HuH-7 (cell line): ENCODE measurements around the gene SPEF1.

Experiments used
- DNase-seq: peaks from one replicate; pipeline ENCODE4 v3.0.0; 2011; ENCODE audit warnings: low spot score

The SPEF1 gene

GRCh38 chr20:3748073-3748472, 33.2 kb downstream of the SPEF1 start:
- no peak for DNase-seq

- no peak for DNase-seq
Measured at GRCh38 chr20:3747471-3747870, 33.8 kb downstream of the SPEF1 start.

- no peak for DNase-seq
Measured at GRCh38 chr20:3745686-3746173, 35.5 kb downstream of the SPEF1 start.

- peak; percentile 96 for DNase-seq
Measured at GRCh38 chr20:3744806-3745685, 36.2 kb downstream of the SPEF1 start.

- DNase-seq: no peak
Measured at GRCh38 chr20:3744037-3744436, 37.2 kb downstream of the SPEF1 start.

DNA sequence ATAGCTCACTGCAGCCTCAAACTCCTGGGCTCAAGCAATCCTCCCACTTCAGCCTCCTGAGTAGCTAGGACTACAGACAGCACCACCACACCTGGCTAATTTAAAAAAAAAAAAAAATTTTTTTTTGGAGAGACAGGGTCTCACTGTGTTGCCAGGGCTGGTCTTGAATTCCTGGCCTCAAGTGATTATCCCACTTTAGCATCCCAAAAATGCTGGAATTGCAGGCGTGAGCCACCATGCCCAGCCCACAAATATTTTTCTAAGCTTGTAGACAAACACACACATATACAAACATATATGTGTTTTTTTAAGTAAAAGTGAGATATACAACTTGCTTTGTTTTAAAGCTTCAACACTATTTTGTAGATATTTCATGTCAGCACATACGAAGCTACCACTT, 38.0 kb downstream of the SPEF1 start:
- no peak for DNase-seq

- DNase-seq: no peak
Measured at GRCh38 chr20:3741836-3742458, 39.3 kb downstream of the SPEF1 start.

GRCh38 chr20:3740615-3741301, 40.5 kb downstream of the SPEF1 start:
- no peak for DNase-seq

DNA sequence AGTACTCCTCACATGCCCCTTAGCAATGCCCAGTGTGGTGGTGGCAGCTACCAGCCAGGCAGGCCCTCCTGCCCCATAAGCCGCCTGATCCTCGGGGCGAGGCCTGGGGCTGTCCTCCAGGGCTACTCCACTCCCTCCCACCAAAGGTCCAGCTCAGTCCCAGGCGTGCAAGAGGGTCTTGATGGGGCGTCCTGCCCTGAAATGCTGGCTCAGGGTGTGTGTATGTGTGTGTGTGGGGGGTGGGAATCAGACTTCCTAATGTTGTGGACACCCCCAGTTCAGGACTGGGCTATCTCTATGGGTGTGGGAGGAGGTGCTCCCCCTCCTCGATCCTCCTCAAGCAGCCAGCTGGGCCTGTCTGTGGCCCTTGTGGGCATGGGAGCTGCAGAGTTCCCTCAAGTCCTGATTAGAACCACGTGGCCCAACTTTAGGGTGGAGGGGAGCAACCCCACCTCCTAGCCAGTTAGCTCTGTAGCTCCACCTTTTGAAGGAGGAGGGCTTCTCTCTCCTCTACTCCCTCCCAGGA, 41.3 kb downstream of the SPEF1 start:
- no peak for DNase-seq

GRCh38 chr20:3739054-3739925, 42.0 kb downstream of the SPEF1 start:
- DNase-seq: no peak

DNA sequence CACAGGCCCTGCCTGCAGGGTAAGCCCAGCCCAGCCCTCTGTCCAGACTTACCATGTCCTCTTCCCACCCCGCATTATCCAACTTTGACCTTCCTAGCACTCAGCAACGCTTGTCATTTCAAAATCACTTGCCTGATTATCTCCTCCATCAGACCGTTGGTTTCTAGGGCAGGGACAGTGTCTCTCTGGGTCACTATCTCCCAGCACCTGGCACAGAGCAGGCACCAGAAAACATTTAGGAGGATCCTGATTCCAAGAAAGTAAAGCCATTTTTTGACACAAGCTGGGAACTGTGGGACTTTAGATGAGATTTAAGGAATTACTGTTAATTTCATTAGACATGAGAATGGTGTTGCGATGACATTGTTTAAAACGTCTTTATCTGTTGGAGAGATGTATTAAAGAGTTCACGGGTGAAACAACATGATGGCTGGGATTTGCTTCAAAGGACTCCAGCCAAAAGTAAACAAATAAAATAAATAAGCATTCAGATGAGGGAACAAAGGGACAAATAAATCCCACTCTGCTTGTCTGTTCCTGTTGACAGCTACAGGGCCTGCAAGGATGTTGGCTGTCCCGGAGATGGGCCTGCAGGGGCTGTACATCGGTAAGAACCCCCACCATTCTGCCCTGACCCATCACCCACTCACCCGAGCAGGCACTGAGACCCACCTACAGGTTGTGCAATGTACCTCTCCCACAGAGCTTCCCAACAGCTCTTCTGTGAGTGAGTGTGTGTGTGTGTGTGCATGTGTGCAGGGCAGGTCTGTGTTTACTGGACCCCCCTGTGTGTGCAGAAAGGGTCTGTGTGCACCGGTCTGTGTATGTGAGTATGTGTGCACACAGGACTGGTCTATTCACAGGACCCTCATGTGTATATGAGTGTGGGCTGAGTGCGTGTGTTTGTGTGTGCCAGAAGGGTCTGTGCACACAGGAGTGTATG, 42.9 kb downstream of the SPEF1 start:
- peak; percentile 73 for DNase-seq

DNA sequence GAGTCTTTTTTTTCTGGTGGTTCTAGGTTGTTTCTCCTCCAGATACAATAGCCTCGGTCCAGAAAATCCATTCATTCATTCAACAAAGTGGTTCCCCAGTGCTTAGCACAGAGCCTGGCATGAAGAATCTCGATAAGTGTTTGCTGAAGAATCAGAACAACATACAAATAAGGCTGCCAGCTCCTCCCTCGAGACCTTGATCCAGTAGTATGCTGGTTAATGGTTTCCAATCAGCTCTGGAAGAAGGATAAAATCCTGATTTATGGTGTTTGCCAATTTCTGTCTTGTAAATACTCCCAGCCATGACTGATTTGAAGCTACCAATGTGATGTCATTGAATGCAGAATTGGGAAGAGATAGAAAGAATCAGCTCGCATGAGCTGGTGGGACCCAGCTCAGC, 45.5 kb downstream of the SPEF1 start:
- no peak for DNase-seq

GRCh38 chr20:3734111-3734843, 47.0 kb downstream of the SPEF1 start:
- no peak for DNase-seq

DNA sequence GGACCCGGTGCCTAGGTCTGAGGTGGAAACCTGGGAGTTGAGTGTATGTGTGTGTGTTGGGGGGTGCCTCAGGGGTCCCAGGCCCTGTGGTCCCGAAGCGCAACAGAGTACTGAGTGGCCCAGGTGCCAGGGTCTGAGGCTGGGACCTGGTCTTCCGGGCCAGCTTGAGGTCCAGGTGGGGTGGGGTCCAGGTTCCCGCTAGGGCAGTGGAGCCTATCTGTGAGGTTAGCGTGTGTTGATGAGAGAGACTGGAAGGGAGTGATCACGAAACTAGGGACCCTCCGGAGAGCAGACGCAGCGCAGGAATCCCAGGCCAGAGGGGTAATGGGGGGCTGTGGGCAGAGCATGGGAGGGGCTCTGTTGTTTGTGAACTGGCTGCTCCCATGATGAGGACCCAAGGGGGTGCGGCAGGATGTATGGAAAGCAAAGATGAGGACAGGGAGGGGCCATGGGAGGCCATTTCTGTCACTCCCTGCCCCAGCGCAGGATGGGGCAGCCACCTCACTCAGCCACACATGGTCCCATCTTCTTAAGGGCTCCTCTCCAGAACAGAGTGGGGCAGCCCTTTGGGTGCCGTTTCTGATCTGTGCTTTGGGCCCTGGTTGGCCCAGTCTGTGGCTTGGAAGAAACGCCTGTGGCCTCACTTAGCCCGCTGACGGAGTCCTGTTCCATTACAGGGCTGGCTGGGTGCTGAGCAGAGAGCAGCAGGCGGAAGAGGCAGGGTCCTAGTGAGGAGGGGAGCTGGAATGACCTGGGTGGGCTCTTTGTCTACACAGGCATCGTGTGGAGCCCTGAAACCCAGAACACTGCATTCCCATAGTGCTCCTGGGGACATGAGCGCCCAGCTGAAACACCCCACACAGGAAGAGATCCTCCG, 47.9 kb downstream of the SPEF1 start:
- DNase-seq: no peak

DNA sequence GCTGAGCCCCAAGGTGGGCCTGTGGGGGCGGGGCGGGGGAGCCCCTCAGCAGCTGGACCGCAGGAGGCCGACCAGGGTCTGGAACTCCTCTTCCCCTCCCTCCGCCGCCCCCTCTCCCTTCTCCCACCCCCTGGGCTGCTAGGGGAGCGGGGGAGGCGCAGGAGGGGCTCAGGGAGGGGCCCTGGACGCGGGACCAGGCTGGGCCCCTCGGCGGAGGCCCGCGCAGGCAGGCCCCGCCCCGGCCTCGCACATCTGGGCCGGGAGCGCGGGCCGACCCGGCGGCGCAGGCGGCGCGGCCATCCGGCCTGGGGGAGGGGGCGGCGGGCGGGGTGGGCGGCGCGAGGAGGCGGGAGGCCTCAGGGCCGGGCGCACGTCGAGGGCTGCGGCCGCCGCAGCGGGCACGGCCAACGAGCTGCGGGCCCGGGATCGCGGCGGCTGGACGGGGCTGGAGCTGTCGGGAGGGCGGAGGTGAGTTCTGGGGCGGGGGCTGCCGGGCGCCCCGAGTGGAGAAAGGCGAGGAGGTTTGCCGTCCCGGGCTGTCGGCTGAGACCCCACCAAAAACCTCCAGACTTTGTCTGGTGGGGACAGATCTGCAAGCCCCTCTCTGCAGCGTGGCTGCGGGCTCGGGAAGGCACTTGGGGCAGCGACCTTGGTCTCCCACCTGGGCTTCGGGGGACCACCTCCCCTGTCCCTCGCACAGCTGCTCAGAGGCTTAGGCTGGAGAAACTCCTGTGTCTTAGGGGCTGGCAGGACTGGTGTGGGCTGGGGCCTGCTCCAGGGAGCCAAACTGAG, 48.7 kb downstream of the SPEF1 start, which contains the start of gene HSPA12B:
TSS of gene HSPA12B (plus strand) at position 359 of the 792 bp plus-strand sequence. CDS start 5,990 bp downstream, outside the sequence.
- no peak for DNase-seq

GRCh38 chr20:3731944-3732326, 49.3 kb downstream of the SPEF1 start:
- no peak for DNase-seq

GRCh38 chr20:3730803-3731672, 50.2 kb downstream of the SPEF1 start:
- no peak for DNase-seq
